HCT116 (cell line): ENCODE results near the gene GPR37. TPM values are rescaled to one million over a fixed set of nuclear protein-coding genes. Genes with fewer than 3 reads are reported as not detected.

Experiments used
- ATAC-seq: fragments of 200-7000 bp; cut with Tn5 transposase; 2 replicates; pipeline ENCODE4 v1.9.1; 2020; ENCODE audit warnings: mild to moderate bottlenecking, moderate library complexity
- BruUV-seq: library from RNA; stranded (reverse); fragments of 400-500 nt; replicated peaks from 2 replicates; lab custom pipeline; 2021; lab: Mats Ljungman, UMichigan
- CTCF ChIA-PET: fragments of 300-600 bp; sonication (Branson Sonifier 250); formaldehyde crosslinking; loops from one replicate; lab custom pipeline; 2021; ENCODE audit warnings: antibody characterized with exemption; lab: Charles Lee
- POLR2A ChIA-PET: fragments of 300-600, 350-600 bp; sonication (Branson Sonifier 250); formaldehyde crosslinking; loops from one replicate; lab custom pipeline; 2021; ENCODE audit warnings: antibody characterized with exemption; lab: Charles Lee
- RAD21 ChIA-PET, 2 experiments: fragments of 300-600 bp; sonication (Branson Sonifier 250); formaldehyde crosslinking; loops; one replicate each; lab custom pipeline; 2023; ENCODE audit warnings: low total read pairs in 2 of 2; ENCODE audit not compliant: uncharacterized antibody in 2 of 2, unreplicated experiment in 2 of 2, low non-redundant PET in 1 of 2; lab: Charles Lee
- DNase-seq: peaks from one replicate; pipeline ENCODE4 v3.0.0-alpha.2; 2010; ENCODE audit warnings: low read depth, low spot score
- H2AFZ ChIP-seq: fragments of 200-600 bp; shearing (Covaris generic), sonication (generic); 2 replicates; pipeline ENCODE4 v1.6.1; 2017; ENCODE audit warnings: low read depth, mixed run types, mixed read lengths, antibody characterized with exemption, low read length; ENCODE audit not compliant: poor library complexity, severe bottlenecking
- H3K27ac ChIP-seq: 2 replicates; pipeline ENCODE4 v1.5.1; 2012; ENCODE audit warnings: low read depth, low read length
- H3K27me3 ChIP-seq: fragments of 200-600 bp; sonication (generic); 2 replicates; pipeline ENCODE4 v1.6.1; 2016; ENCODE audit warnings: mixed run types, low read length, mixed read lengths; ENCODE audit not compliant: insufficient read depth
- H3K36me3 ChIP-seq, 2 experiments: fragments of 200-500 bp in 1 of 2; fragments of 200-600 bp in 1 of 2; sonication (Bioruptor generic) in 1 of 2; sonication (generic) in 1 of 2; 2 replicates each; pipeline versions ENCODE4 v1.5.1 to v1.6.1; 2014 to 2016; ENCODE audit warnings: low read length in 2 of 2, inconsistent platforms in 1 of 2, mixed read lengths in 1 of 2, mixed run types in 1 of 2; ENCODE audit not compliant: insufficient read depth in 2 of 2, control insufficient read depth in 1 of 2
- H3K4me1 ChIP-seq, 2 experiments: fragments of 200-600 bp in 1 of 2; sonication (generic) in 1 of 2; 2 replicates each; pipeline versions ENCODE4 v1.5.1 to v1.6.1; 2012 to 2017; ENCODE audit warnings: low read length in 2 of 2, inconsistent platforms in 1 of 2, mild to moderate bottlenecking in 1 of 2, mixed read lengths in 1 of 2, mixed run types in 1 of 2, moderate library complexity in 1 of 2; ENCODE audit not compliant: insufficient read depth in 2 of 2, control insufficient read depth in 1 of 2
- H3K4me2 ChIP-seq: fragments of 200-600 bp; sonication (generic); 2 replicates; pipeline ENCODE4 v1.6.1; 2017; ENCODE audit warnings: mixed run types, low read length, mixed read lengths
- H3K4me3 ChIP-seq, 2 experiments: fragments of 200-600 bp in 1 of 2; sonication (generic) in 1 of 2; replicated peaks in 1 of 2; 2 replicates each; pipeline ENCODE4 v1.5.1; 2011 to 2016; ENCODE audit warnings: low read length in 2 of 2, control low read depth in 1 of 2, low read depth in 1 of 2, mild to moderate bottlenecking in 1 of 2, mixed read lengths in 1 of 2, mixed run types in 1 of 2
- H3K79me2 ChIP-seq: fragments of 200-600 bp; sonication (generic); 2 replicates; pipeline ENCODE4 v1.6.1; 2017; ENCODE audit warnings: mild to moderate bottlenecking, mixed run types, low read length, moderate library complexity, mixed read lengths; ENCODE audit not compliant: insufficient read depth
- H3K9ac ChIP-seq: fragments of 200-600 bp; sonication (generic); 2 replicates; pipeline ENCODE4 v1.6.1; 2016; ENCODE audit warnings: low read length, mixed read lengths
- H3K9me2 ChIP-seq: fragments of 200-600 bp; sonication (generic), shearing (Covaris generic); 2 replicates; pipeline ENCODE4 v1.6.1; 2017; ENCODE audit warnings: mixed run types, mild to moderate bottlenecking, moderate library complexity; ENCODE audit not compliant: insufficient read depth
- H3K9me3 ChIP-seq, 2 experiments: fragments of 200-500 bp in 1 of 2; fragments of 200-600 bp in 1 of 2; sonication (Bioruptor generic) in 1 of 2; sonication (generic) in 1 of 2; 2 replicates each; pipeline ENCODE4 v1.6.1; 2014 to 2017; ENCODE audit warnings: low read length in 2 of 2, mixed read lengths in 2 of 2, inconsistent platforms in 1 of 2, low read depth in 1 of 2, mild to moderate bottlenecking in 1 of 2, mixed run types in 1 of 2, moderate library complexity in 1 of 2; ENCODE audit not compliant: control insufficient read depth in 1 of 2, insufficient read depth in 1 of 2
- H4K20me1 ChIP-seq: fragments of 200-600 bp; sonication (generic), shearing (Covaris generic); 2 replicates; pipeline ENCODE4 v1.6.1; 2017; ENCODE audit warnings: mixed run types, mild to moderate bottlenecking, moderate library complexity; ENCODE audit not compliant: insufficient read depth
- CBX3 ChIP-seq: IDR thresholded peaks from 2 replicates; pipeline ENCODE4 v1.6.1; 2012; ENCODE audit warnings: low read depth
- CEBPB ChIP-seq: IDR thresholded peaks from 2 replicates; pipeline ENCODE4 v1.6.1; 2012; ENCODE audit warnings: low read depth
- EZH2 ChIP-seq: fragments of 200-600 bp; sonication (generic); IDR thresholded peaks from 2 replicates; pipeline ENCODE4 v1.6.1; 2017; ENCODE audit warnings: antibody characterized with exemption, mixed run types
- JUND ChIP-seq: IDR thresholded peaks from 2 replicates; pipeline ENCODE4 v1.6.1; 2012
- SP1 ChIP-seq: IDR thresholded peaks from 2 replicates; pipeline ENCODE4 v1.6.1; 2012; ENCODE audit warnings: low read depth
- TCF7L2 ChIP-seq: IDR thresholded peaks from 2 replicates; pipeline ENCODE4 v1.7.0; 2011; ENCODE audit warnings: borderline replicate concordance, inconsistent platforms; ENCODE audit not compliant: insufficient read depth, insufficient read length; ENCODE audit errors: extremely low read depth
- ZFX ChIP-seq: fragments of 450-650 bp; IDR thresholded peaks from 2 replicates; pipeline ENCODE4 v1.6.1; 2017
- intact Hi-C: fragments of 100-400 bp; cut with micrococcal nuclease; formaldehyde crosslinking; loops from 2 replicates; pipeline ENCODE4 v1.10.0; 2022
- total RNA-seq: library from RNA; stranded (reverse); gene quantifications from one replicate; pipeline ENCODE4 v1.2.1, GENCODE V29; 2021; ENCODE audit not compliant: unreplicated experiment

GPR37 gene
- total RNA-seq, 1 experiment from 2014 or later, result 2.2 TPM

GRCh38 chr7:124728610-124729009 lies 37.0 kb downstream of the GPR37 start:
- BruUV-seq, result no TSS peak

GRCh38 chr7:124724507-124725192 lies 40.9 kb downstream of the GPR37 start:
- Histone ChIP-seq H3K4me2 (no peak overlapping the region), H3K9ac (no peak overlapping the region), H3K9me2 (no peaks in the 10 kb centered on the region), H3K27ac (no peak overlapping the region), H3K4me3 (no peak overlapping the region), H4K20me1 (no peaks in the 10 kb centered on the region), H2AFZ (no peak overlapping the region), H3K9me3 (no peaks in the 10 kb centered on the region), H3K4me1 (peaks cover 0 to 14% of the 10 kb centered on the region in 2 experiments; a peak in 2 of 4 replicates), H3K36me3 (no peaks in the 10 kb centered on the region), H3K27me3 (no peaks in the 10 kb centered on the region), H3K79me2 (no peaks in the 10 kb centered on the region)
- POLR2A ChIA-PET, result no interaction called here
- DNase-seq (no peak), ATAC-seq (no peak)
- BruUV-seq, result no TSS peak
- intact Hi-C loops, result no loop called here
- TF ChIP-seq ZFX (no peak), SP1 (no peak), CBX3 (no peak), TCF7L2 (no peak), EZH2 (no peak), JUND (no peak)
- RAD21 ChIA-PET, result no interaction called here
- CTCF ChIA-PET, result no interaction called here

More at GRCh38 chr7:124728610-124729009, 37.0 kb downstream of the GPR37 start:
- CTCF ChIA-PET, result no interaction called here
- RAD21 ChIA-PET, result no interaction called here
- Histone ChIP-seq H3K4me2 (no peak overlapping the region), H4K20me1 (no peaks in the 10 kb centered on the region), H3K9ac (no peak overlapping the region), H3K4me3 (no peak overlapping the region), H3K36me3 (no peaks in the 10 kb centered on the region), H3K4me1 (no peaks in the 10 kb centered on the region; a peak in 1 of 4 replicates), H3K79me2 (no peaks in the 10 kb centered on the region), H3K27ac (no peak overlapping the region), H3K27me3 (no peaks in the 10 kb centered on the region), H3K9me3 (no peaks in the 10 kb centered on the region), H3K9me2 (no peaks in the 10 kb centered on the region), H2AFZ (no peak overlapping the region)
- ATAC-seq, result no peak
- DNase-seq, result no peak
- POLR2A ChIA-PET, result interaction anchor here (0.7 kb wide), 1 partner anchor 9 kb away, joined by 3 read pairs; no protein-coding TSS in a partner anchor
- intact Hi-C loops, result no loop called here
- no peak for TF ChIP-seq CEBPB
- no peak for TF ChIP-seq CBX3
